K562 (cell line): ENCODE results near the gene ANKZF1. TPM values are rescaled to one million over a fixed set of nuclear protein-coding genes. Genes with fewer than 3 reads are reported as not detected.

ENCODE experiments used
- ATAC-seq: fragments of 200-7000 bp; cut with Tn5 transposase; 3 replicates; pipeline ENCODE4 v1.9.1; 2020; ENCODE audit warnings: moderate library complexity
- BruUV-seq: library from RNA; stranded (reverse); fragments of 400-500 nt; replicated peaks from 2 replicates; lab custom pipeline; 2021; lab: Mats Ljungman, UMichigan
- CTCF ChIA-PET: fragments of 300-600 bp; formaldehyde crosslinking; extraction: SDS; loops from one replicate; lab custom pipeline; 2021; ENCODE audit warnings: low intra/inter-chr PET ratio; lab: Yijun Ruan, JAX
- POLR2A ChIA-PET: fragments of 300-600, 350-650 bp; sonication (Branson Sonifier 250); formaldehyde crosslinking; extraction: SDS; loops from one replicate; lab custom pipeline; 2021; ENCODE audit warnings: antibody characterized with exemption, inconsistent platforms; lab: Yijun Ruan, JAX
- DNase-seq, 4 experiments: peaks; one replicate each; pipeline versions ENCODE4 v3.0.0 to v3.0.0-alpha.2; 2011 to 2018; ENCODE audit warnings: low spot score in 3 of 4, mixed read lengths in 3 of 4; ENCODE audit errors: extremely low read depth in 1 of 4
- FAIRE-seq: peaks from 2 replicates; lab custom pipeline; 2011; peaks lifted over from hg19 to GRCh38; lab: Jason Lieb, UNC
- H2AFZ ChIP-seq: 2 replicates; pipeline ENCODE4 v1.6.0; 2011; ENCODE audit warnings: low read depth, low read length, control low read depth, inconsistent platforms
- H3K27ac ChIP-seq: fragments of 200-600 bp; 3 replicates; pipeline ENCODE4 v1.8.0; 2011; ENCODE audit warnings: low read depth, mild to moderate bottlenecking, control low read depth, inconsistent platforms, low read length, moderate library complexity, mixed read lengths; ENCODE audit errors: extremely low read depth
- H3K27me3 ChIP-seq, 2 experiments: fragments of 300-600 bp in 1 of 2; 2 replicates in 1 of 2; 3 replicates in 1 of 2; pipeline versions ENCODE4 v1.6.0 to v1.8.0; 2011; ENCODE audit warnings: inconsistent platforms in 2 of 2, low read length in 2 of 2, mild to moderate bottlenecking in 1 of 2, mixed read lengths in 1 of 2, moderate library complexity in 1 of 2; ENCODE audit not compliant: control insufficient read depth in 2 of 2, insufficient read depth in 2 of 2
- H3K36me3 ChIP-seq: fragments of 300-600 bp; 3 replicates; pipeline ENCODE4 v1.8.0; 2011; ENCODE audit warnings: mild to moderate bottlenecking, low read length, inconsistent platforms; ENCODE audit not compliant: control insufficient read depth, insufficient read depth
- H3K4me1 ChIP-seq, 2 experiments: fragments of 200-600 bp in 1 of 2; replicated peaks in 1 of 2; 2 replicates in 1 of 2; 3 replicates in 1 of 2; pipeline versions ENCODE4 v1.5.1 to v1.8.0; 2011; ENCODE audit warnings: inconsistent platforms in 2 of 2, low read length in 2 of 2, mild to moderate bottlenecking in 1 of 2, mixed read lengths in 1 of 2, moderate library complexity in 1 of 2; ENCODE audit not compliant: control insufficient read depth in 2 of 2, insufficient read depth in 2 of 2
- H3K4me2 ChIP-seq: 2 replicates; pipeline ENCODE4 v1.6.1; 2011; ENCODE audit warnings: low read length, control low read depth, inconsistent platforms, mixed read lengths; ENCODE audit not compliant: insufficient read depth
- H3K4me3 ChIP-seq: fragments of 200-600 bp; sonication (generic), shearing (Covaris generic); 2 replicates; pipeline ENCODE4 v1.5.1; 2016; ENCODE audit warnings: control low read depth, inconsistent platforms
- H3K79me2 ChIP-seq: fragments of 200-600 bp; 3 replicates; pipeline ENCODE4 v1.8.0; 2011; ENCODE audit warnings: low read length, inconsistent platforms; ENCODE audit not compliant: control insufficient read depth, insufficient read depth
- H3K9ac ChIP-seq, 2 experiments: 2 replicates each; pipeline versions ENCODE4 v1.6.0 to v1.6.1; 2011; ENCODE audit warnings: low read depth in 2 of 2, low read length in 2 of 2, control low read depth in 1 of 2, inconsistent platforms in 1 of 2, mild to moderate bottlenecking in 1 of 2, mixed read lengths in 1 of 2; ENCODE audit not compliant: insufficient read depth in 1 of 2
- H3K9me1 ChIP-seq: one replicate; pipeline ENCODE4 v1.6.0; 2011; ENCODE audit warnings: inconsistent platforms, mild to moderate bottlenecking, low read length, moderate library complexity; ENCODE audit not compliant: control insufficient read depth, insufficient read depth
- H3K9me3 ChIP-seq: replicated peaks from 2 replicates; pipeline ENCODE4 v1.5.1; 2011; ENCODE audit warnings: low read depth, low read length, inconsistent platforms; ENCODE audit not compliant: control insufficient read depth, insufficient read depth
- H4K20me1 ChIP-seq: replicated peaks from 2 replicates; pipeline ENCODE4 v1.6.1; 2011; ENCODE audit warnings: low read length, inconsistent platforms, mixed read lengths; ENCODE audit not compliant: control insufficient read depth, insufficient read depth
- CBX8 ChIP-seq: fragments of 200-600 bp; sonication (generic); IDR thresholded peaks from 2 replicates; pipeline ENCODE4 v1.6.1; 2012; ENCODE audit warnings: borderline replicate concordance, mixed run types, low read depth, mild to moderate bottlenecking, moderate library complexity, mixed read lengths, low read length, control low read depth, inconsistent platforms; ENCODE audit not compliant: poor library complexity, severe bottlenecking; ENCODE audit errors: extremely low read depth
- CREM ChIP-seq: IDR thresholded peaks from 2 replicates; pipeline ENCODE4 v1.6.1; 2014; ENCODE audit warnings: antibody characterized with exemption, low read depth
- FOXK2 ChIP-seq, 2 experiments: fragments of 450-650 bp; IDR thresholded peaks in 1 of 2; conservative IDR thresholded peaks in 1 of 2; 2 replicates each; pipeline ENCODE4 v1.6.1; 2016; ENCODE audit warnings: low read depth in 2 of 2, mild to moderate bottlenecking in 1 of 2
- NR4A1 ChIP-seq, 2 experiments: fragments of 250-450 bp in 1 of 2; fragments of 450-650 bp in 1 of 2; sonication (Bioruptor Pico) in 1 of 2; IDR thresholded peaks; 2 replicates each; pipeline versions ENCODE4 v1.4.0 to v1.6.1; 2016 to 2020; ENCODE audit warnings: mild to moderate bottlenecking in 2 of 2, missing compliant biosample characterization in 1 of 2, missing genetic modification characterization in 1 of 2, moderate library complexity in 1 of 2
- SMARCC2 ChIP-seq: fragments of 450-650 bp; IDR thresholded peaks from 2 replicates; pipeline ENCODE4 v1.6.1; 2017; ENCODE audit warnings: antibody characterized with exemption, moderate library complexity, mild to moderate bottlenecking, low read depth
- SOX6 ChIP-seq: fragments of 450-650 bp; IDR thresholded peaks from 2 replicates; pipeline ENCODE4 v1.6.1; 2014; ENCODE audit warnings: mild to moderate bottlenecking
- ZNF586 ChIP-seq: fragments of 450-650 bp; formaldehyde crosslinking; conservative IDR thresholded peaks from 2 replicates; pipeline ENCODE4 v1.4.0; 2020; ENCODE audit warnings: mild to moderate bottlenecking, moderate library complexity
- WGBS: fragments of 100-300 bp; shearing (Covaris generic); methylation state at CpG from one replicate; pipeline ENCODE4 v1.1.6; 2016; ENCODE audit warnings: low coverage, mixed read lengths; ENCODE audit not compliant: insufficient coverage; ENCODE audit errors: missing lambda C conversion rate; 5-methylcytosine and 5-hydroxymethylcytosine counted together
- in situ Hi-C: fragments of 300-500 bp; cut with MboI; formaldehyde crosslinking; loops from 4 replicates; pipeline ENCODE4 v1.15.0; 2018; ENCODE audit warnings: inconsistent platforms, mixed read lengths
- intact Hi-C: fragments of 100-400 bp; cut with micrococcal nuclease; formaldehyde crosslinking; loops from 2 replicates; pipeline ENCODE4 v1.14.2; 2022
- polyA plus RNA-seq, 8 experiments: library from polyadenylated mRNA; depleted of rRNA in 4 of 8; stranded (reverse) in 5 of 8; unstranded in 3 of 8; fragments of >200 nt; fragmentation: Nextera tagmentation in 2 of 8; fragmentation: Illumina TruSeq in 1 of 8; extraction: Ambion mirVana in 2 of 8; extraction: Trizol in 1 of 8; gene quantifications; 2 replicates each; pipeline versions ENCODE4 v1.2.1 to v1.2.3, GENCODE V29; 2011 to 2014; ENCODE audit warnings: inconsistent platforms in 1 of 8, missing spikeins in 1 of 8
- total RNA-seq, 7 experiments: library from RNA; depleted of rRNA in 6 of 7; stranded (reverse); fragments of >200 nt in 6 of 7; fragmentation: Illumina TruSeq in 2 of 7; extraction: Trizol in 2 of 7; gene quantifications; 2 replicates each; pipeline versions ENCODE4 v1.2.1 to v1.2.3, GENCODE V29; 2011 to 2021; ENCODE audit warnings: low replicate concordance in 1 of 7
- TF ChIP-seq, protein P1 (sequence below): sonication (generic); formaldehyde crosslinking; IDR thresholded peaks from 2 replicates; pipeline ENCODE4 v1.8.1; 2023; ENCODE audit warnings: mild to moderate bottlenecking, missing genetic modification reagents
- TF ChIP-seq, protein P2 (sequence below): fragments of 250-450 bp; sonication (Bioruptor Pico); IDR thresholded peaks from 2 replicates; pipeline ENCODE4 v1.4.0; 2020

Gene ANKZF1
- total and polyA plus RNA-seq, 9 of the 15 experiments (the other 6 are each of a cell fraction or from before 2014, with no cell fraction given) = 3.1 to 60.6 (median 31.0) TPM

DNA sequence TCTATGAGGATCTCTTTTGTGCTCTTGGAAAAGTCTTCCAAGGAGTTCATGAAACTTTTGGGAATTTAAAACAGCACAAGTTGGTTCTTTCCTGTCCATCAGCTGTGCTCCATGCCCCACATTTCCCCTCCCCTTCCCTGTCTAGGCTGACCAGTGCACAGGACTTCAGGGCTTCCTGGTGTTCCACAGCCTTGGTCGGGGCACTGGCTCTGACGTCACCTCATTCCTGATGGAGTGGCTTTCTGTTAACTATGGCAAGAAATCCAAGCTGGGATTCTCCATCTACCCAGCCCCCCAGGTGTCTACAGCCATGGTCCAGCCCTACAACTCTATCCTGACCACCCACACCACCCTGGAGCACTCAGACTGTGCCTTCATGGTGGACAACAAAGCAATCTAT is 41.4 kb downstream of the ANKZF1 start:
- ChIA-PET CTCF (no interaction called here), POLR2A (interaction anchor here (2.1 kb wide), 1 partner anchor 10 kb away, joined by 7 read pairs; no protein-coding TSS in a partner anchor)
- no peak overlapping the region for H3K4me2 ChIP-seq
- no peak for FAIRE-seq
- 15% methylated on average over 2 of the region's 2 CpGs for WGBS
- no peak for TF ChIP-seq CREM
- TF ChIP-seq SOX6 = no peak
- no peak for TF ChIP-seq CBX8
- no peak for TF ChIP-seq FOXK2 (conservative IDR thresholded peaks at IDR 0.05 in 1 of 2, IDR thresholded peaks at IDR 0.05 in 1 of 2; ENCODE audit: low read depth in 2 of 2)
- TF ChIP-seq, protein P1, sequence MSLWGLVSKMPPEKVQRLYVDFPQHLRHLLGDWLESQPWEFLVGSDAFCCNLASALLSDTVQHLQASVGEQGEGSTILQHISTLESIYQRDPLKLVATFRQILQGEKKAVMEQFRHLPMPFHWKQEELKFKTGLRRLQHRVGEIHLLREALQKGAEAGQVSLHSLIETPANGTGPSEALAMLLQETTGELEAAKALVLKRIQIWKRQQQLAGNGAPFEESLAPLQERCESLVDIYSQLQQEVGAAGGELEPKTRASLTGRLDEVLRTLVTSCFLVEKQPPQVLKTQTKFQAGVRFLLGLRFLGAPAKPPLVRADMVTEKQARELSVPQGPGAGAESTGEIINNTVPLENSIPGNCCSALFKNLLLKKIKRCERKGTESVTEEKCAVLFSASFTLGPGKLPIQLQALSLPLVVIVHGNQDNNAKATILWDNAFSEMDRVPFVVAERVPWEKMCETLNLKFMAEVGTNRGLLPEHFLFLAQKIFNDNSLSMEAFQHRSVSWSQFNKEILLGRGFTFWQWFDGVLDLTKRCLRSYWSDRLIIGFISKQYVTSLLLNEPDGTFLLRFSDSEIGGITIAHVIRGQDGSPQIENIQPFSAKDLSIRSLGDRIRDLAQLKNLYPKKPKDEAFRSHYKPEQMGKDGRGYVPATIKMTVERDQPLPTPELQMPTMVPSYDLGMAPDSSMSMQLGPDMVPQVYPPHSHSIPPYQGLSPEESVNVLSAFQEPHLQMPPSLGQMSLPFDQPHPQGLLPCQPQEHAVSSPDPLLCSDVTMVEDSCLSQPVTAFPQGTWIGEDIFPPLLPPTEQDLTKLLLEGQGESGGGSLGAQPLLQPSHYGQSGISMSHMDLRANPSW = no peak
- TF ChIP-seq, protein P2, sequence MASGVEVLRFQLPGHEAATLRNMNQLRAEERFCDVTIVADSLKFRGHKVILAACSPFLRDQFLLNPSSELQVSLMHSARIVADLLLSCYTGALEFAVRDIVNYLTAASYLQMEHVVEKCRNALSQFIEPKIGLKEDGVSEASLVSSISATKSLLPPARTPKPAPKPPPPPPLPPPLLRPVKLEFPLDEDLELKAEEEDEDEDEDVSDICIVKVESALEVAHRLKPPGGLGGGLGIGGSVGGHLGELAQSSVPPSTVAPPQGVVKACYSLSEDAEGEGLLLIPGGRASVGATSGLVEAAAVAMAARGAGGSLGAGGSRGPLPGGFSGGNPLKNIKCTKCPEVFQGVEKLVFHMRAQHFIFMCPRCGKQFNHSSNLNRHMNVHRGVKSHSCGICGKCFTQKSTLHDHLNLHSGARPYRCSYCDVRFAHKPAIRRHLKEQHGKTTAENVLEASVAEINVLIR (CRISPR knock-in tag) = no peak
- TF ChIP-seq NR4A1 (CRISPR knock-in tag; IDR thresholded peaks at IDR 0.05) = no peak
- no peak for TF ChIP-seq NR4A1 (tag; IDR thresholded peaks at IDR 0.05)
- no peak for TF ChIP-seq SMARCC2
- TF ChIP-seq ZNF586 (CRISPR knock-in tag) = no peak
- in situ Hi-C loops = no loop called here
- ATAC-seq = no peak
- H3K4me1 ChIP-seq = peaks cover 0 to 6% of the 10 kb centered on the region in 2 experiments; a peak in 2 of 5 replicates
- H3K27ac ChIP-seq = no peak overlapping the region
- intact Hi-C loops = no loop called here
- no peaks in the 10 kb centered on the region for H3K27me3 ChIP-seq
- H3K36me3 ChIP-seq = no peaks in the 10 kb centered on the region
- DNase-seq = no peak
- no peak overlapping the region for H3K9ac ChIP-seq
- H3K9me1 ChIP-seq = no peaks in the 10 kb centered on the region
- no peaks in the 10 kb centered on the region for H3K9me3 ChIP-seq
- no TSS peak for BruUV-seq
- H2AFZ ChIP-seq = no peak overlapping the region
- H3K4me3 ChIP-seq = no peak overlapping the region
- no peaks in the 10 kb centered on the region for H4K20me1 ChIP-seq
- H3K79me2 ChIP-seq = no peaks in the 10 kb centered on the region
